GM18909 (cell line): ENCODE measurements around the gene SEMA3G.

Source experiments
- ATAC-seq: cut with Tn5 transposase; IDR thresholded peaks from one replicate; pipeline ENCODE4 v1.9.1; 2021; ENCODE audit warnings: mild to moderate bottlenecking; ENCODE audit not compliant: unreplicated experiment, poor library complexity

The SEMA3G gene

DNA sequence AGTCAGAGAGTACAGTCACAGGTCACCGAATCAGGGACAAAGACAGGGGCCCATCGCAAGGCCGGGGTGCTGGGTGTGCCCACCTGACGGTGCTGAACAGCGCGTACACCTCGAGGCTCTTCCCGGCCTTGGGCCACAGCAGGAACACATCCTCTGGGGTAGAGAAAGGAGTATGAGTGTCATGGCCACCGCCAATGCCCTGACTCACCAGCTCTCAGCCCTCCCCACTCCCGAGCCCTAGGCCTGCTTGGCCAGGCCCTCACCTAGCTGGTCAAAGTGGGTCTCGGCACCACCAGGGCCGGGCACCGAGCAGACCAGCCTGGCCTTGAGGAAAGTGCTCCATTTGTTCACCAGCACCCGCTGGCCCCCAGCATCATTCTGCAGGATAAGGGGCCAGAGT is 4.2 kb downstream of the SEMA3G start:
- no peak for ATAC-seq

DNA sequence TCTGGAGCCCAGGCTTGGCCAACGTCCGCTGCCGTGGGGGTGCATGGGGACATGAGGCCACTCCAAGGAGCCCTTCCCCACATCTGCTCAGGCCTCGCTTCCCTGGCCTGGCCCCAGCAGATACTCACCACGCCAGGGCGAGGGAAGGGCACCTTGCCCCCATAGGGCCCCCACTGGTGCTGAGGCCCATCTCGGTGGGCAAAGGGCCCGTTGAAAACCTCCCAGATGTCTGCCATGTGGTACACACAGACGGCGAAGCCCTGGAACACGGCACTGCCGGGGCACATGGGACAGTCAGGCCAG is 4.7 kb downstream of the SEMA3G start:
- no peak for ATAC-seq

DNA sequence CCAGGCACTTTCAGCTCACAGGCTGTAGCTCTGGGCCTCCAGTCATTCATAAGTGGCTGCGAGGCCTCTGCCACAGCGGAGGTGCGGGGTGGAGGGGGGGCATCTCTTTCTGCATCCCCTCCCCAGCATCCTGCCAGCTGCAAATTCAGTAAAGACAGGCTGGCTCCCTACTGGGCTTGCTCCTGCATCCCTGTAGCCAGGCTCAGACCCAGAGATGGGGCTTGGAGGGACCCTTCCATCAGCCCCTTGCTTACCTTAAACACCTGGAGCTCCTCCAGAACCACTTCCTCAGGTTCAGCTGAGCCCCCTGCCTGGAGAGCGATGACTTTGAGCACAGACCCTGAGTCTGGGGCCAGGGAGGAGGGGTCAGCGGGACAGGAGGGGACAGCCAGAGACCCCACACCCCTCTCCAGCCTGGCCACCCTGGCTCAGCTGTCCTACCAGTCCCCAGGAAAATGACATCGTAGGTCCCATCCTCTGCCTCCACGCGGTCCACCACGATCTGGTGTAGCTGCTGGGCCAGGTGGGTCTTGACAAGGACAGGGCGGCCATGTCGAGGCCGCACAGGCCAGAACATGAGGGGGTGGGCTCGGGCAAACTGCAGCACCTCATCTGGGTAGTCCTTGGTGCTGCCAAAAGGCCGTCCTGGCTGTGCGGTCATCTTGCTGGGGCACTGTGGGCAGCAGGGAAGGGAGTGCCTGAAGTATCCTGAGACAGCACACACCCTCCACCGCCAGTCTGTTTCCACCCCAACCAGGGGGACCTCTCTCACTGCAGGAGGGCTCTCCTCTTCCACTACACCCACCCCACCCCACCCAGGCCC is 5.3 kb downstream of the SEMA3G start:
- no peak for ATAC-seq

GRCh38 chr3:52438579-52439425 is 6.1 kb downstream of the SEMA3G start:
- no peak for ATAC-seq

GRCh38 chr3:52438104-52438376 is 6.9 kb downstream of the SEMA3G start:
- no peak for ATAC-seq

DNA sequence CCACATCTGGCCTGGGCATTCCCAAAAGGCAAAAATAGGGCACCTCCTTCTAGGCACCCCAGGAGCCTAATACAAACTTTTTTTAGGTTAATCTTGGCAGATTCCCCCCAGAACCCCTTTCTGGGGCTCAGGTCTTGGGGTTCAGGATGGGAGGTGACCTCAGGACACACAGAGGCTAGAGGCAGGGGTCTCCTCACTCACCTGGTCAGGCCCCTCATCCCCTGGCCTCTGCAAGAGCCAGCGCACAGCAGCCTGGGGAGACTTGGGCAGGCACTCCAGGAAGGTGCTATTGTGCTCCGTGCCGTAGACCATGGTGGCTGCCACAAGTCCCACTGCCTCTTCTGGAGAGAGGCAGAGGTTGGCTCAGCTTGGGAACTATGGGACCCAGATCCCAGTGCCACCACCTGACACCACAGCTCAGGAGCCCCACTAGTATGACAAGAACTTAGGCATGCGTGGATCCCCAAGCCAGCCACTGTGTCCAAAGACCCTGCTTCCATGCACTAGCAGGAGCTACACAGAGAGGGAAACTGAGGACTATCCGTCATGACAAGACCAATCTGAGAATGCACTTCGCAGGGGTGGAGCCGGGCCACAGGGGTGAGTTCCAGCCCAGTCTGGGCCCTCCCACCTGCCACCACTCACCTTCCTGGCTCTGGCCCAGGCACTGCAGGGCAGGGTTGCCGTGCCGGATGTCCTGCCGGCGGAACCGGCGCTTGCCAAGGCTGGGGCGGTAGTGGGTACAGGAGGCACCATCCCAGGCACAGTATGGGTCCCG is 7.4 kb downstream of the SEMA3G start:
- no peak for ATAC-seq

- ATAC-seq = no peak
These were observed 8.3 kb downstream of the SEMA3G start for GRCh38 chr3:52436500-52437149.

GRCh38 chr3:52435246-52436101 is 9.4 kb downstream of the SEMA3G start:
- ATAC-seq = no peak

GRCh38 chr3:52434491-52435115 is 10.3 kb downstream of the SEMA3G start:
- no peak for ATAC-seq

DNA sequence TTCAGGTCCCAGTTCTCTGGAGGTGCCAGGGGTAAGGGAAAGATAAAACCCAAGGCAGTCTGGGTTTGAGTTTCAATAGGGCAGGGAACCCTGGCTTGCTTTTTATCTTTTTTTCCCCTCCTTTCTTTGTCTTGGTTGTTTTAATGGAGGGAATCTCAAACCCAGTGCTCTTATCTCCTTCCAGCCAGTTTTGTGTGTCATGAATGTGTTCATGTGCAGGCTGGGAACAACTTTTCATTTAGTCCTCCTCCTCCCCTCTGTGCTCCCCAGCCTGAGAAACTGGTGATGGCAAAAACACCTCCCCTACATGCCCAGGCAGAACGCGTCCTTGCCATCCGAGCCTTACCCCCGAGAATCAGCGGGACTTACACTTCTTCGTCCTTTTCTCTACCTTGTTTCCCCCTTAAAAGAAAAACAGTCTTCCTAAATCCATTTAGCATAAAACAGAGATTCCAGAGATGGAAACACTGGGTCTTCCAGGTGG is 10.9 kb downstream of the SEMA3G start:
- ATAC-seq = no peak

DNA sequence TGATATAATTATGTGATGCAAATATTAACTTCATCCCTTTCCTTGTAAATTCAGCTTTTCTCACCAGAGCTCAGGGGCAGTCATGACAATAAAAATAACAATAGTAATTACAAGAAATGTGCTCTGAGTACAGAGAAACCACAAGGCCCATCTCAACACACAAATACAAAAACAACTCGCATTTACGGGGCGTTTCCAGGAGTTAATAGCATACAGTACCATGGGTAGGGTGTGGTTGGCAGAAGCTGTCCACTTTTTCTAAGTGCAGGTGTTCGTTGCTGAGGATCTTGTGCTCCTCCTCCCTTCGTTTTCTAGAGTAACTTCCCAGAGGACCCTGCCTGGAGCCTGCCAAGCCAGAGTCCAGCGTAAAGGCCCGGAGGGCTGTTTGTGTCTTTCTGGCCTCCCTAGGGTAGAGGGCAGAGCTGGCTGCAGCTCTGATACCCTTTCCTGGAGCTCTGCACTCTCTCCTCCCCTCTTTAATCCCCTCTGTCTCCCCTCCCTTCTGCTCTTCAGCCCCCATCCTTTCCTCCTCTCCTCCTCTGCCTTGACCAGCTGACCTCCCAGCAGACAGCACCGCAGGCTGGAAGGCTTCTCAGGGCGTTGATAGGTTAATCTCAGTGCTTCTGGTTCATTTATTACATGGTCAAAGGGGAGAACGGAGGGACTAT is 11.4 kb downstream of the SEMA3G start:
- no peak for ATAC-seq

- no peak for ATAC-seq
These were observed 12.2 kb downstream of the SEMA3G start for GRCh38 chr3:52432691-52433141.

GRCh38 chr3:52432225-52432624 is 12.7 kb downstream of the SEMA3G start:
- no peak for ATAC-seq

DNA sequence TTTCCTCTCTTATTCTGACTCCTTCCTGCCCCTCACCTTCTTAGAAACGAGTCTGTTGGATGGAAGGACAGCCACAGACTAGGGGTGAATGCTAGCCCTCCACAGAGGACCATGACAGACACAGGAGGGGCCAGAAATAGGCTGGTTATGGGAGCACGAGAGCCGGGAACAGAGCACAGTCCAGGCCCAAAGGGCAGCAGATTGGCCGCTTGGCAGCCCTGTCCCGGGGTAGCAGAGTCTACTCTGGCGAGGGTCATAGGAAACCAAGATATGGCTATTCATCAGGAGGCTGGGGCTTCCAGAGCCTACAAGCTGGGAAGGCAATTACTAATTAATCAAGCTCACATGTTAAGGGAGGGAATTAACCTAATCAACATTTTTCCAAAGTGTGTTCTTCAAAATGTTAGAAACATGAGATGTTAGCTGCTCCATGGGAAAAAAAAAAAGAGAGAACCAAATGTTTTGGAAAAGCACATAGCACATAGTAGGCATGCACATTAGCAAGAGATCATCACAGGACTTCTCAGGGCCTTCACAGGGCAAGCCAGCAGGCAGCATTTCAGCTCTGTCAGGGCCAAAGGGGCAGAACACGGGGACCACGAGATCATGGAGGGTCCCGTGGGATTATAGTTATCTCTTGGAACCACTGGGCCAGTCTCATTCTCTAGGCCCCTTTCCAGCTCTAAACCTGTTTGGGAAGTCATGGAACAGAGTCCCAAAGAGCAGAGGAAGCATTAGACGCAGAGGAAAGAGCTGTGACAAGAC is 13.3 kb downstream of the SEMA3G start:
- ATAC-seq = no peak

- no peak for ATAC-seq
These were observed 14.5 kb downstream of the SEMA3G start for GRCh38 chr3:52430416-52430810.

GRCh38 chr3:52429779-52430415 is 15.0 kb downstream of the SEMA3G start:
- no peak for ATAC-seq

GRCh38 chr3:52429031-52429430 is 15.9 kb downstream of the SEMA3G start:
- ATAC-seq = no peak
